ENCODE results near the gene VTI1B. TPM values are rescaled to one million over a fixed set of nuclear protein-coding genes. Genes with fewer than 3 reads are reported as not detected.
"Not testable (repeated sequence)": the region's sequence is repeated elsewhere in the genome, so short reads cannot be mapped to it uniquely, and the experiment has no call there.

Gene VTI1B
- total and polyA plus RNA-seq, 10 of the 15 experiments (the other 5 are each of a cell fraction or from before 2014, with no cell fraction given), result 15.0 to 117 (median 50.5) TPM

DNA sequence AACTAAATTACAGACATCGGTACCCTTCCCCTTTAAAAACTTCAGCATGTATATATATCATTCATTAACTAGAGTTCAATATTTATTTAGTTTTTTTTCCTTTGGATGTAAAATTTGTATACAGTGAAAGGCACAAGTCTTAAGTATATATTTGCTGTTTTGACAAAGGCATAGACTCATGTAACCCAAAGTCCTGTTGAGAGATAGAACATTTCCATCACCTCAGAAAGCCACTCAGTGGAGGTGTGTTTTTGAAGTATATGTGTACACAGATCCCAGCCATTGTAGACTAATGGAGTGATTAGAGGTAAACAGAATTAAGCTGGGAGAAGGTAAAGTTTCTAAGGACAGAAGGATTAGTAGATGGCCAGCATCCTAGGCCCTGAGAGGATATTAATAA lies 42.6 kb upstream of the VTI1B start:
- H4K20me1 ChIP-seq (ENCODE audit: control insufficient read depth, insufficient read depth), result no peaks in the 10 kb centered on the region
- H3K27ac ChIP-seq (ENCODE audit: control insufficient read depth, insufficient read depth), result no peak overlapping the region
- DNase-seq (ENCODE audit: low read depth, low spot score) (no peak), ATAC-seq (no peak), FAIRE-seq (no peak)
- H3K9me3 ChIP-seq (replicated peaks; ENCODE audit: control insufficient read depth, insufficient read depth, low read length), result no peaks in the 10 kb centered on the region
- TF ChIP-seq ZNF622 (IDR thresholded peaks at IDR 0.05), result no peak
- H3K27me3 ChIP-seq (replicated peaks in 1 of 2; ENCODE audit: control insufficient read depth in 2 of 2, insufficient read depth in 2 of 2, low read length in 1 of 2), result no peaks in the 10 kb centered on the region
- in situ Hi-C loops (cut with MboI) (no loop called here), intact Hi-C loops (cut with micrococcal nuclease; ENCODE audit: unreplicated experiment) (no loop called here)
- no peaks in the 10 kb centered on the region for H3K36me3 ChIP-seq (ENCODE audit: control insufficient read depth in 2 of 2, insufficient read depth in 2 of 2, low read length in 1 of 2)
- 89% methylated on average over 1 of the region's 1 CpG for WGBS (ENCODE audit: insufficient coverage, insufficient replicate concordance, low lambda C conversion rate, missing lambda C conversion rate)
- H3K4me2 ChIP-seq (ENCODE audit: control insufficient read depth, insufficient read depth), result no peak overlapping the region
- no TSS peak for BruUV-seq (replicated peaks)
- no peak overlapping the region for H2AFZ ChIP-seq (ENCODE audit: control insufficient read depth, low read depth, low read length)
- no peaks in the 10 kb centered on the region for H3K79me2 ChIP-seq (ENCODE audit: control insufficient read depth, insufficient read depth, low read length)
- no peaks in the 10 kb centered on the region; the same call in 1 of the 2 replicates for H3K4me1 ChIP-seq (ENCODE audit: control insufficient read depth, insufficient read depth, low read length)
- CTCF ChIA-PET, result interaction anchor here (0.7 kb wide), 1 partner anchor 145 kb away, joined by 3 read pairs; no protein-coding TSS in a partner anchor
- no peak overlapping the region for H3K9ac ChIP-seq (ENCODE audit: control insufficient read depth, insufficient read depth, low read length)
- SMC1A ChIA-PET (ENCODE audit: uncharacterized antibody, unreplicated experiment), result interaction anchor here (1.4 kb wide), 1 partner anchor 19 kb away, joined by 3 read pairs; no protein-coding TSS in a partner anchor
- POLR2A ChIA-PET, result no interaction called here
- no peak overlapping the region for H3K4me3 ChIP-seq
- RAD21 ChIA-PET (ENCODE audit: unreplicated experiment), result no interaction called here

GRCh38 chr14:67710209-67710608 lies 35.8 kb upstream of the VTI1B start:
- POLR2A ChIA-PET, result interaction anchor here (1.1 kb wide), 1 partner anchor 92 kb away, joined by 4 read pairs; no protein-coding TSS in a partner anchor
- no peaks in the 10 kb centered on the region for H3K79me2 ChIP-seq (ENCODE audit: control insufficient read depth, insufficient read depth, low read length)
- 72% methylated on average over 2 of the region's 2 CpGs for WGBS (ENCODE audit: insufficient coverage, insufficient replicate concordance, low lambda C conversion rate, missing lambda C conversion rate)
- RAD21 ChIA-PET (ENCODE audit: unreplicated experiment), result no interaction called here
- H3K4me1 ChIP-seq (ENCODE audit: control insufficient read depth, insufficient read depth, low read length), result no peaks in the 10 kb centered on the region
- no peaks in the 10 kb centered on the region for H3K27me3 ChIP-seq (replicated peaks in 1 of 2; ENCODE audit: control insufficient read depth in 2 of 2, insufficient read depth in 2 of 2, low read length in 1 of 2)
- no TSS peak for BruUV-seq (replicated peaks)
- intact Hi-C loops (cut with micrococcal nuclease; ENCODE audit: unreplicated experiment) (no loop called here), in situ Hi-C loops (cut with MboI) (no loop called here)
- ATAC-seq (no peak), FAIRE-seq (no peak), DNase-seq (ENCODE audit: low read depth, low spot score) (no peak)
- H3K36me3 ChIP-seq (ENCODE audit: control insufficient read depth in 2 of 2, insufficient read depth in 2 of 2, low read length in 1 of 2), result no peaks in the 10 kb centered on the region
- no peak overlapping the region for H3K27ac ChIP-seq (ENCODE audit: control insufficient read depth, insufficient read depth)
- SMC1A ChIA-PET (ENCODE audit: uncharacterized antibody, unreplicated experiment), result interaction anchor here (1.6 to 1.9 kb wide), 2 partner anchors 139 to 142 kb away, joined by 4 to 6 read pairs; no protein-coding TSS in a partner anchor
- no peak overlapping the region for H2AFZ ChIP-seq (ENCODE audit: control insufficient read depth, low read depth, low read length)
- no peaks in the 10 kb centered on the region for H4K20me1 ChIP-seq (ENCODE audit: control insufficient read depth, insufficient read depth)
- no peak overlapping the region for H3K4me2 ChIP-seq (ENCODE audit: control insufficient read depth, insufficient read depth)
- H3K4me3 ChIP-seq, result no peak overlapping the region
- no peak overlapping the region for H3K9ac ChIP-seq (ENCODE audit: control insufficient read depth, insufficient read depth, low read length)
- CTCF ChIA-PET, result interaction anchor here (1.6 to 1.8 kb wide), 2 partner anchors 12 to 126 kb away, joined by 4 to 5 read pairs; no protein-coding TSS in a partner anchor
- TF ChIP-seq SREBF2 (IDR thresholded peaks at IDR 0.05; ENCODE audit: low read length) (no peak), KAT2A (conservative IDR thresholded peaks at IDR 0.05; ENCODE audit: control insufficient read depth, low read depth, low read length) (no peak)
- H3K9me3 ChIP-seq (replicated peaks; ENCODE audit: control insufficient read depth, insufficient read depth, low read length), result no peaks in the 10 kb centered on the region; the same call in none of the 3 replicates

DNA sequence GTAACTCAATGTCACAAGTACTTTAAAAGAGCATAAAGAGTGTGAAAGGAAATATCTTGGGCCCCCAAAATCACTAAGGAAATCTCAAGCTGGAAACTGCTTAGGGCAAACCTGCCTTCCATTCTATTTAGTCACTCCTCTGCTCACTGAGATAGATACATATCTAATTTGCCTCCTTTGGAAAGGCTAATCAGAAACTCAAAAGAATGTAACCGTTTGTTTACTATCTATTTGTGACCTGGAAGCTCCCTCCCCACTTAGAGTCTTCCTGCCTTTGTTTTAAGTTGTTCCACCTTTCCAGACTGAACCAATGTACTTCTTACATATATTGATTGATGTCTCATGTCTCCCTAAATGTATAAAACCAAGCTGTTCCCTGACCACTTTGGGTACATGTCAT lies 35.4 kb upstream of the VTI1B start:
- SMC1A ChIA-PET (ENCODE audit: uncharacterized antibody, unreplicated experiment), result interaction anchor here (1.6 to 1.9 kb wide), 2 partner anchors 138 to 142 kb away, joined by 4 to 6 read pairs; no protein-coding TSS in a partner anchor
- FAIRE-seq; H3K9ac ChIP-seq (ENCODE audit: control insufficient read depth, insufficient read depth, low read length); DNase-seq (ENCODE audit: low read depth, low spot score); RAD21 ChIA-PET (ENCODE audit: unreplicated experiment); H3K79me2 ChIP-seq (ENCODE audit: control insufficient read depth, insufficient read depth, low read length); H3K27ac ChIP-seq (ENCODE audit: control insufficient read depth, insufficient read depth); H3K27me3 ChIP-seq (replicated peaks in 1 of 2; ENCODE audit: control insufficient read depth in 2 of 2, insufficient read depth in 2 of 2, low read length in 1 of 2); H3K4me2 ChIP-seq (ENCODE audit: control insufficient read depth, insufficient read depth); BruUV-seq (replicated peaks); H3K36me3 ChIP-seq (ENCODE audit: control insufficient read depth in 2 of 2, insufficient read depth in 2 of 2, low read length in 1 of 2); intact Hi-C loops (cut with micrococcal nuclease; ENCODE audit: unreplicated experiment); H3K4me3 ChIP-seq; H2AFZ ChIP-seq (ENCODE audit: control insufficient read depth, low read depth, low read length); H3K9me3 ChIP-seq (replicated peaks; ENCODE audit: control insufficient read depth, insufficient read depth, low read length); H4K20me1 ChIP-seq (ENCODE audit: control insufficient read depth, insufficient read depth); H3K4me1 ChIP-seq (ENCODE audit: control insufficient read depth, insufficient read depth, low read length); ATAC-seq: not testable (repeated sequence)
- WGBS (ENCODE audit: insufficient coverage, insufficient replicate concordance, low lambda C conversion rate, missing lambda C conversion rate), result 0% methylated on average over 1 of the region's 1 CpG
- CTCF ChIA-PET, result interaction anchor here (1.6 to 1.8 kb wide), 2 partner anchors 11 to 125 kb away, joined by 4 to 5 read pairs; no protein-coding TSS in a partner anchor
- POLR2A ChIA-PET, result interaction anchor here (1.1 kb wide), 1 partner anchor 91 kb away, joined by 4 read pairs; no protein-coding TSS in a partner anchor
- in situ Hi-C loops (cut with MboI), result loop anchor here (10.0 kb wide), 2 partner anchors 125 to 285 kb away; no protein-coding TSS in a partner anchor

DNA sequence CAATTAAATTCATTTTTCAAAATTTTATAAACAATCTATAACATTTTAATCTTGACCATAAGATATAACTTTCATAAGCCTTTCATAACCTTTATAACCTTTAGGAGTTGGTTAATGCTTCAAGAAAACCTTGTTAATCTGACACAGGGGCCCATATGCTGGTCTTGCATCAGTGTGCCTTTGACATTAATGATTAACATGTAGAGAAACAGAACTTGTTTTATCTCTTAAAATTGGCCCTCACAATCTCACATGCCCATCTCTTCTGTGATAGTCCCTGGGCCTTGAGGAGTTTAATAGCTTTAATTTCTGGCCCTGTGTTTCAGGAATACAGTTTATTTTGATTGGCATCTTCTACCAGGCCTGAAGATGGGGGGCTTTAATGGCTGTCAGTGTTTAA lies 34.9 kb upstream of the VTI1B start:
- in situ Hi-C loops (cut with MboI), result loop anchor here (10.0 kb wide), 2 partner anchors 125 to 285 kb away; no protein-coding TSS in a partner anchor

More for the DNA sequence above, 34.9 kb upstream of the VTI1B start:
- FAIRE-seq; H3K4me2 ChIP-seq (ENCODE audit: control insufficient read depth, insufficient read depth); H3K4me1 ChIP-seq (ENCODE audit: control insufficient read depth, insufficient read depth, low read length); H3K4me3 ChIP-seq; H3K79me2 ChIP-seq (ENCODE audit: control insufficient read depth, insufficient read depth, low read length); H3K36me3 ChIP-seq (ENCODE audit: control insufficient read depth in 2 of 2, insufficient read depth in 2 of 2, low read length in 1 of 2); POLR2A ChIA-PET; intact Hi-C loops (cut with micrococcal nuclease; ENCODE audit: unreplicated experiment); H3K9ac ChIP-seq (ENCODE audit: control insufficient read depth, insufficient read depth, low read length); DNase-seq (ENCODE audit: low read depth, low spot score); ATAC-seq; BruUV-seq (replicated peaks); H3K9me3 ChIP-seq (replicated peaks; ENCODE audit: control insufficient read depth, insufficient read depth, low read length); H2AFZ ChIP-seq (ENCODE audit: control insufficient read depth, low read depth, low read length); H4K20me1 ChIP-seq (ENCODE audit: control insufficient read depth, insufficient read depth); H3K27me3 ChIP-seq (replicated peaks in 1 of 2; ENCODE audit: control insufficient read depth in 2 of 2, insufficient read depth in 2 of 2, low read length in 1 of 2); H3K27ac ChIP-seq (ENCODE audit: control insufficient read depth, insufficient read depth): not testable (repeated sequence)
- ChIA-PET CTCF (interaction anchor here (0.7 kb wide), 2 partner anchors 11 to 1818 kb away, joined by 3 to 4 read pairs; no protein-coding TSS in a partner anchor), RAD21 (ENCODE audit: unreplicated experiment) (interaction anchor here (0.7 kb wide), 1 partner anchor 281 kb away, joined by 4 read pairs; no protein-coding TSS in a partner anchor), SMC1A (ENCODE audit: uncharacterized antibody, unreplicated experiment) (interaction anchor here (1.9 kb wide), 1 partner anchor 138 kb away, joined by 6 read pairs; no protein-coding TSS in a partner anchor)

All from GM12878 (cell line).